Endothelial cell of umbilical vein (primary cell): ENCODE measurements around the gene CFAP61. TPM values are rescaled to one million over a fixed set of nuclear protein-coding genes. Genes with fewer than 3 reads are reported as not detected.

Experiments used
- BruUV-seq: library from RNA; stranded (reverse); fragments of 400-500 nt; replicated peaks from 2 replicates; lab custom pipeline; 2021; lab: Mats Ljungman, UMichigan
- CTCF ChIA-PET: fragments of 300-600, 350-600 bp; sonication (Branson Sonifier 250); formaldehyde crosslinking; loops from one replicate; lab custom pipeline; 2021; ENCODE audit warnings: antibody characterized with exemption, inconsistent platforms; lab: Charles Lee
- POLR2A ChIA-PET: fragments of 300-600, 350-600 bp; sonication (Branson Sonifier 250); formaldehyde crosslinking; loops from one replicate; lab custom pipeline; 2021; ENCODE audit warnings: antibody characterized with exemption, inconsistent platforms; lab: Charles Lee
- DNase-seq: peaks from one replicate; pipeline ENCODE4 v3.0.0-alpha.2; 2011; ENCODE audit warnings: low read depth, low spot score
- FAIRE-seq: peaks from 2 replicates; lab custom pipeline; 2011; peaks lifted over from hg19 to GRCh38; lab: Jason Lieb, UNC
- H2AFZ ChIP-seq: 2 replicates; pipeline ENCODE4 v1.6.0; 2012; ENCODE audit warnings: low read depth, low read length, control low read depth, inconsistent platforms
- H3K27ac ChIP-seq: 2 replicates; pipeline ENCODE4 v1.5.1; 2011; ENCODE audit warnings: low read depth, mild to moderate bottlenecking, control low read depth, low read length, moderate library complexity; ENCODE audit not compliant: insufficient read depth
- H3K27me3 ChIP-seq, 2 experiments: 2 replicates each; pipeline versions ENCODE4 v1.6.0 to v1.6.1; 2011; ENCODE audit warnings: low read length in 2 of 2, mixed read lengths in 1 of 2; ENCODE audit not compliant: control insufficient read depth in 2 of 2, insufficient read depth in 2 of 2
- H3K36me3 ChIP-seq, 2 experiments: 2 replicates in 1 of 2; 3 replicates in 1 of 2; pipeline ENCODE4 v1.5.1; 2011; ENCODE audit warnings: low read length in 2 of 2, mild to moderate bottlenecking in 1 of 2, moderate library complexity in 1 of 2; ENCODE audit not compliant: control insufficient read depth in 2 of 2, insufficient read depth in 2 of 2; ENCODE audit errors: extremely low read depth in 1 of 2
- H3K4me1 ChIP-seq: 3 replicates; pipeline ENCODE4 v1.5.1; 2011; ENCODE audit warnings: mild to moderate bottlenecking, low read length; ENCODE audit not compliant: control insufficient read depth, insufficient read depth; ENCODE audit errors: extremely low read depth
- H3K4me2 ChIP-seq: 2 replicates; pipeline ENCODE4 v1.6.1; 2011; ENCODE audit warnings: low read length, control low read depth, mixed read lengths; ENCODE audit not compliant: insufficient read depth
- H3K4me3 ChIP-seq, 3 experiments: fragments of 200-600 bp in 1 of 3; sonication (generic), shearing (Covaris generic) in 1 of 3; replicated peaks in 1 of 3; 2 replicates each; pipeline ENCODE4 v1.5.1; 2011 to 2016; ENCODE audit warnings: control low read depth in 3 of 3, low read length in 3 of 3, mild to moderate bottlenecking in 2 of 3, inconsistent platforms in 1 of 3, low read depth in 1 of 3, moderate library complexity in 1 of 3; ENCODE audit not compliant: insufficient read depth in 1 of 3
- H3K79me2 ChIP-seq: 2 replicates; pipeline ENCODE4 v1.6.0; 2012; ENCODE audit warnings: low read length, inconsistent platforms; ENCODE audit not compliant: control insufficient read depth, insufficient read depth
- H3K9ac ChIP-seq: replicated peaks from 2 replicates; pipeline ENCODE3; 2011; ENCODE audit warnings: low read length, control low read depth; ENCODE audit not compliant: insufficient read depth; ENCODE audit errors: extremely low read depth
- H3K9me1 ChIP-seq: replicated peaks from 3 replicates; pipeline ENCODE4 v1.6.0; 2011; ENCODE audit warnings: mild to moderate bottlenecking, low read length; ENCODE audit not compliant: control insufficient read depth, insufficient read depth; ENCODE audit errors: extremely low read depth
- H3K9me3 ChIP-seq: replicated peaks from 2 replicates; pipeline ENCODE4 v1.5.1; 2012; ENCODE audit warnings: low read length, inconsistent platforms; ENCODE audit not compliant: control insufficient read depth, insufficient read depth
- H4K20me1 ChIP-seq: replicated peaks from 2 replicates; pipeline ENCODE3; 2011; ENCODE audit warnings: mild to moderate bottlenecking, low read length; ENCODE audit not compliant: control insufficient read depth, insufficient read depth; ENCODE audit errors: extremely low read depth
- EZH2 ChIP-seq: IDR thresholded peaks from 2 replicates; pipeline ENCODE4 v1.6.1; 2012; ENCODE audit warnings: borderline replicate concordance, low read depth, mild to moderate bottlenecking, moderate library complexity, low read length, inconsistent platforms; ENCODE audit not compliant: severe bottlenecking
- FOS ChIP-seq: IDR thresholded peaks from 2 replicates; pipeline ENCODE4 v1.6.1; 2011; ENCODE audit warnings: mild to moderate bottlenecking, low read length, moderate library complexity, borderline replicate concordance; ENCODE audit not compliant: insufficient read depth
- GATA2 ChIP-seq: IDR thresholded peaks from 2 replicates; pipeline ENCODE4 v1.7.0; 2011; ENCODE audit warnings: low read depth, mild to moderate bottlenecking, moderate library complexity, mixed read lengths, low read length; ENCODE audit not compliant: insufficient read length, insufficient read depth
- JUN ChIP-seq: IDR thresholded peaks from 2 replicates; pipeline ENCODE4 v1.6.1; 2011; ENCODE audit warnings: borderline replicate concordance, low read depth; ENCODE audit not compliant: insufficient read length, insufficient read depth
- MAX ChIP-seq: IDR thresholded peaks from 2 replicates; pipeline ENCODE4 v1.6.1; 2011; ENCODE audit not compliant: insufficient read depth, insufficient read length
- MYC ChIP-seq: IDR thresholded peaks from one replicate; pipeline ENCODE4 v1.6.1; 2011; ENCODE audit warnings: mild to moderate bottlenecking, low read depth, low read length
- POLR2A ChIP-seq: IDR thresholded peaks from 2 replicates; pipeline ENCODE4 v1.6.1; 2012; ENCODE audit warnings: low read depth, mild to moderate bottlenecking, control low read depth, low read length
- POLR2AphosphoS5 ChIP-seq: IDR thresholded peaks from 2 replicates; pipeline ENCODE4 v1.6.1; 2012; ENCODE audit warnings: low read depth, mild to moderate bottlenecking, control low read depth, low read length, moderate library complexity; ENCODE audit not compliant: insufficient read depth
- dilution Hi-C: fragments of 300-500 bp; cut with MboI; formaldehyde crosslinking; loops from one replicate; pipeline ENCODE4 v1.15.0; 2019; ENCODE audit warnings: low sequenced_read_pairs; ENCODE audit not compliant: extremely low pct_ligation_motif_present
- intact Hi-C: fragments of 100-400 bp; cut with micrococcal nuclease; formaldehyde crosslinking; loops from one replicate; pipeline ENCODE4 v1.10.0; 2022
- polyA plus RNA-seq, 4 experiments: library from polyadenylated mRNA; depleted of rRNA in 3 of 4; stranded (reverse) in 3 of 4; unstranded in 1 of 4; fragments of >200 nt; gene quantifications; 2 replicates each; pipeline versions ENCODE4 v1.2.1 to v1.2.3, GENCODE V29; 2011 to 2012; ENCODE audit warnings: missing spikeins in 1 of 4
- total RNA-seq: library from RNA; stranded (reverse); gene quantifications from 2 replicates; pipeline ENCODE4 v1.2.3, GENCODE V29; 2021
- TF ChIP-seq, protein P1 (sequence below), 2 donors: IDR thresholded peaks; 1 replicate in 1 of 2; 2 replicates in 1 of 2; pipeline ENCODE4 v1.5.1; 2011; ENCODE audit warnings: low read length in 2 of 2, mild to moderate bottlenecking in 2 of 2, moderate library complexity in 2 of 2, control low read depth in 1 of 2, inconsistent platforms in 1 of 2, low read depth in 1 of 2; ENCODE audit not compliant: insufficient read depth in 1 of 2; ENCODE audit errors: extremely low read depth in 1 of 2

CFAP61 gene
- total and polyA plus RNA-seq, 2 donors (not counting 3 experiments of a cell fraction or from before 2014, with no cell fraction given): not detected

GRCh38 chr20:20203784-20204183, 151.5 kb downstream of the CFAP61 start:
- ChIA-PET POLR2A (no interaction called here), CTCF (no interaction called here)
- intact Hi-C loops: no loop called here
- Histone ChIP-seq H3K4me2 (no peak overlapping the region), H3K9me3 (no peaks in the 10 kb centered on the region), H3K4me1 (no peaks in the 10 kb centered on the region), H3K9ac (no peak overlapping the region), H2AFZ (no peak overlapping the region), H3K79me2 (no peaks in the 10 kb centered on the region), H3K27ac (no peak overlapping the region), H3K36me3 (no peaks in the 10 kb centered on the region), H3K9me1 (no peaks in the 10 kb centered on the region), H3K4me3 (no peak overlapping the region), H4K20me1 (no peaks in the 10 kb centered on the region), H3K27me3 (no peaks in the 10 kb centered on the region)
- FAIRE-seq (no peak), DNase-seq (no peak)
- TF ChIP-seq MYC: no peak
- TF ChIP-seq, protein P1, sequence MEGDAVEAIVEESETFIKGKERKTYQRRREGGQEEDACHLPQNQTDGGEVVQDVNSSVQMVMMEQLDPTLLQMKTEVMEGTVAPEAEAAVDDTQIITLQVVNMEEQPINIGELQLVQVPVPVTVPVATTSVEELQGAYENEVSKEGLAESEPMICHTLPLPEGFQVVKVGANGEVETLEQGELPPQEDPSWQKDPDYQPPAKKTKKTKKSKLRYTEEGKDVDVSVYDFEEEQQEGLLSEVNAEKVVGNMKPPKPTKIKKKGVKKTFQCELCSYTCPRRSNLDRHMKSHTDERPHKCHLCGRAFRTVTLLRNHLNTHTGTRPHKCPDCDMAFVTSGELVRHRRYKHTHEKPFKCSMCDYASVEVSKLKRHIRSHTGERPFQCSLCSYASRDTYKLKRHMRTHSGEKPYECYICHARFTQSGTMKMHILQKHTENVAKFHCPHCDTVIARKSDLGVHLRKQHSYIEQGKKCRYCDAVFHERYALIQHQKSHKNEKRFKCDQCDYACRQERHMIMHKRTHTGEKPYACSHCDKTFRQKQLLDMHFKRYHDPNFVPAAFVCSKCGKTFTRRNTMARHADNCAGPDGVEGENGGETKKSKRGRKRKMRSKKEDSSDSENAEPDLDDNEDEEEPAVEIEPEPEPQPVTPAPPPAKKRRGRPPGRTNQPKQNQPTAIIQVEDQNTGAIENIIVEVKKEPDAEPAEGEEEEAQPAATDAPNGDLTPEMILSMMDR (IDR thresholded peaks at IDR 0.05; ENCODE audit: extremely low read depth in 1 of 2, insufficient read depth in 1 of 2, low read depth in 1 of 2, low read length in 2 of 2): no peak
- no peak for TF ChIP-seq FOS
- TF ChIP-seq EZH2: no peak
- TF ChIP-seq POLR2AphosphoS5: no peak
- TF ChIP-seq JUN: no peak
- no peak for TF ChIP-seq MAX
- TF ChIP-seq POLR2A: no peak
- no peak for TF ChIP-seq GATA2
- no TSS peak for BruUV-seq
- dilution Hi-C loops: no loop called here
